ENCODE measurements around the gene FOXI3. TPM values are rescaled to one million over a fixed set of nuclear protein-coding genes. Genes with fewer than 3 reads are reported as not detected.

The FOXI3 gene
- total RNA-seq, 2 experiments from 2014 or later, result not detected

GRCh38 chr2:88398180-88398579, 54.3 kb downstream of the FOXI3 start:
- no peaks in the 10 kb centered on the region for H3K4me1 Mint-ChIP-seq (ENCODE audit: low read depth)
- H3K9me3 Mint-ChIP-seq, result peaks cover 2% of the 10 kb centered on the region
- no peak for TF ChIP-seq CTCF (IDR thresholded peaks at IDR 0.05)
- ChIA-PET POLR2A (no interaction called here), CTCF (interaction anchor here (0.8 to 0.9 kb wide), 2 partner anchors 50 to 56 kb away, joined by 3 read pairs; no protein-coding TSS in a partner anchor)
- no peak overlapping the region for H3K27ac Mint-ChIP-seq
- peaks cover 12% of the 10 kb centered on the region for H3K27me3 Mint-ChIP-seq
- no peaks in the 10 kb centered on the region for H3K36me3 Mint-ChIP-seq (ENCODE audit: low read depth)
- H3K4me3 Mint-ChIP-seq, result no peak overlapping the region
- ATAC-seq (no peak), DNase-seq (no peak)
- intact Hi-C loops (cut with micrococcal nuclease), result no loop called here

Other genes starting within 250 kb of the FOXI3 start
- gene EIF2AK3, start 174.8 kb upstream of the FOXI3 start, total RNA-seq, result 10 to 100 TPM; 14.9 to 17.4 TPM
- gene RPIA, start 239.0 kb upstream of the FOXI3 start, total RNA-seq, result 10 to 100 TPM; 79.4 to 81.0 TPM